Activated CD8-positive, alpha-beta memory T cell treated with anti-CD3 and anti-CD28 coated beads for 36 hours (primary cell): ENCODE measurements around the gene DYSF. TPM values are rescaled to one million over a fixed set of nuclear protein-coding genes. Genes with fewer than 3 reads are reported as not detected.
"Not testable (repeated sequence)": the region's sequence is repeated elsewhere in the genome, so short reads cannot be mapped to it uniquely, and the experiment has no call there.

ENCODE experiments used
- CTCF ChIA-PET: fragments of 350-600 bp; sonication (Branson Sonifier 250); formaldehyde crosslinking; loops from one replicate; lab custom pipeline; 2021; ENCODE audit warnings: antibody characterized with exemption; lab: Charles Lee
- POLR2A ChIA-PET: fragments of 350-600 bp; sonication (Branson Sonifier 250); formaldehyde crosslinking; loops from one replicate; lab custom pipeline; 2021; ENCODE audit warnings: antibody characterized with exemption; lab: Charles Lee
- total RNA-seq, 2 experiments: library from RNA; stranded (reverse); gene quantifications; one replicate each; pipeline ENCODE4 v1.2.3, GENCODE V29; 2021

DYSF gene
- 1 to 10 TPM; 4.8 to 5.8 TPM for total RNA-seq

GRCh38 chr2:71453404-71454220, at the start of gene DYSF:
Gene DYSF, plus strand, starts transcription at chr2:71453561.
- POLR2A ChIA-PET: interaction anchor here (1.1 kb wide), 1 partner anchor 14 kb away, joined by 3 read pairs; no protein-coding TSS in a partner anchor
- CTCF ChIA-PET: interaction anchor here (1.3 to 1.5 kb wide), 2 partner anchors 9 to 154 kb away, joined by 3 read pairs; no protein-coding TSS in a partner anchor

GRCh38 chr2:71409611-71410010, 43.8 kb upstream of the DYSF start:
- ChIA-PET POLR2A (no interaction called here), CTCF (no interaction called here)

- CTCF ChIA-PET: no interaction called here
Measured at GRCh38 chr2:71410696-71411095, 42.7 kb upstream of the DYSF start.

GRCh38 chr2:71416866-71417265, 36.5 kb upstream of the DYSF start:
- CTCF ChIA-PET, POLR2A ChIA-PET: not testable (repeated sequence)

More at GRCh38 chr2:71410696-71411095, 42.7 kb upstream of the DYSF start:
- POLR2A ChIA-PET: no interaction called here

- ChIA-PET CTCF (interaction anchor here (0.6 kb wide), 1 partner anchor 347 kb away, joined by 3 read pairs; no protein-coding TSS in a partner anchor), POLR2A (no interaction called here)
Measured at GRCh38 chr2:71417300-71418202, 35.8 kb upstream of the DYSF start.

GRCh38 chr2:71419145-71419544, 34.2 kb upstream of the DYSF start:
- POLR2A ChIA-PET: no interaction called here
- CTCF ChIA-PET: interaction anchor here (0.8 kb wide), 1 partner anchor 10 kb away, joined by 3 read pairs; no protein-coding TSS in a partner anchor

GRCh38 chr2:71419976-71420375, 33.4 kb upstream of the DYSF start:
- ChIA-PET POLR2A (no interaction called here), CTCF (interaction anchor here (0.8 kb wide), 1 partner anchor 11 kb away, joined by 3 read pairs; no protein-coding TSS in a partner anchor)

- ChIA-PET CTCF (no interaction called here), POLR2A (no interaction called here)
Measured at GRCh38 chr2:71422786-71423185, 30.6 kb upstream of the DYSF start.

GRCh38 chr2:71423817-71424420, 29.4 kb upstream of the DYSF start:
- CTCF ChIA-PET: interaction anchor here (0.7 kb wide), 1 partner anchor 37 kb away, joined by 3 read pairs; no protein-coding TSS in a partner anchor
- POLR2A ChIA-PET: no interaction called here

GRCh38 chr2:71426721-71427120, 26.6 kb upstream of the DYSF start:
- ChIA-PET CTCF (no interaction called here), POLR2A (no interaction called here)

GRCh38 chr2:71428472-71429383, 24.6 kb upstream of the DYSF start:
- ChIA-PET CTCF (no interaction called here), POLR2A (no interaction called here)

GRCh38 chr2:71445142-71445541, 8.2 kb upstream of the DYSF start:
- POLR2A ChIA-PET, CTCF ChIA-PET: not testable (repeated sequence)

- POLR2A ChIA-PET: no interaction called here
- CTCF ChIA-PET: interaction anchor here (0.6 to 1.3 kb wide), 2 partner anchors 14 to 116 kb away, joined by 3 to 4 read pairs; no protein-coding TSS in a partner anchor
Measured at GRCh38 chr2:71446505-71446904, 6.9 kb upstream of the DYSF start.

- ChIA-PET CTCF (interaction anchor here (0.7 kb wide), 1 partner anchor 18 kb away, joined by 3 read pairs; no protein-coding TSS in a partner anchor), POLR2A (no interaction called here)
Measured at GRCh38 chr2:71449343-71449742, 4.0 kb upstream of the DYSF start.

- CTCF ChIA-PET: interaction anchor here (0.9 to 1.3 kb wide), 2 partner anchors 59 to 152 kb away, joined by 3 read pairs; no protein-coding TSS in a partner anchor
- POLR2A ChIA-PET: no interaction called here
Measured at GRCh38 chr2:71451705-71452104, 1.7 kb upstream of the DYSF start.

GRCh38 chr2:71452565-71452964, 796 bp upstream of the DYSF start:
- ChIA-PET CTCF (interaction anchor here (0.9 kb wide), 1 partner anchor 58 kb away, joined by 3 read pairs; no protein-coding TSS in a partner anchor), POLR2A (no interaction called here)

- CTCF ChIA-PET: interaction anchor here (1.1 to 1.5 kb wide), 3 partner anchors 8 to 155 kb away, joined by 3 read pairs; no protein-coding TSS in a partner anchor
- POLR2A ChIA-PET: interaction anchor here (1.1 kb wide), 1 partner anchor 13 kb away, joined by 3 read pairs; no protein-coding TSS in a partner anchor
Measured at GRCh38 chr2:71454221-71455010, 1.1 kb downstream of the DYSF start.
